Activated T-cell treated with anti-CD3 and anti-CD28 coated beads for 48 hours (primary cell): ENCODE measurements around the gene INCA1.
A peak's percentile ranks its signal among the peaks of the same experiment; 100 is the strongest.

Experiments used
- DNase-seq: peaks from one replicate; pipeline ENCODE4 v3.0.0-alpha.2; 2020; ENCODE audit warnings: low read depth

INCA1 gene

DNA sequence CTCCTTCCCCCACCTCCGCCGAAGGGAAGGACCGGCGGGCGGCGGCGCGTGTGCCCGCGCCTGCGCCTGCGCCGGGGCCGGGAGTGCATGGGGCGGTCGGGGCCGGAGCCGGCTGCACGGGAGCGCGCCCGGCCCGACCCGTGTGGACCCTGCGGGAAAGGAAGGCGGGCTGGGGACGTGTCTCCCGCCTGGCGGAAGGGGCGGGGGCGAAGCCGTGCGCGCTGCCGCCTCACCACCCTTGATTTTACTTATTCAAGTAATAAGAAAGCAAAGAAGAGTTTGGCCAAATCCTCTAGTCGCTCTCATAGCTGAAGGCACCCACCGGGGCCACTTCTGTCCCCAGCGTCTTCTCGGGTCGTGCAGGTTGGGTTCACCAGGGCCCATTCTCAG, 48.4 kb downstream of the INCA1 start:
- DNase-seq, result peak; percentile 83

DNA sequence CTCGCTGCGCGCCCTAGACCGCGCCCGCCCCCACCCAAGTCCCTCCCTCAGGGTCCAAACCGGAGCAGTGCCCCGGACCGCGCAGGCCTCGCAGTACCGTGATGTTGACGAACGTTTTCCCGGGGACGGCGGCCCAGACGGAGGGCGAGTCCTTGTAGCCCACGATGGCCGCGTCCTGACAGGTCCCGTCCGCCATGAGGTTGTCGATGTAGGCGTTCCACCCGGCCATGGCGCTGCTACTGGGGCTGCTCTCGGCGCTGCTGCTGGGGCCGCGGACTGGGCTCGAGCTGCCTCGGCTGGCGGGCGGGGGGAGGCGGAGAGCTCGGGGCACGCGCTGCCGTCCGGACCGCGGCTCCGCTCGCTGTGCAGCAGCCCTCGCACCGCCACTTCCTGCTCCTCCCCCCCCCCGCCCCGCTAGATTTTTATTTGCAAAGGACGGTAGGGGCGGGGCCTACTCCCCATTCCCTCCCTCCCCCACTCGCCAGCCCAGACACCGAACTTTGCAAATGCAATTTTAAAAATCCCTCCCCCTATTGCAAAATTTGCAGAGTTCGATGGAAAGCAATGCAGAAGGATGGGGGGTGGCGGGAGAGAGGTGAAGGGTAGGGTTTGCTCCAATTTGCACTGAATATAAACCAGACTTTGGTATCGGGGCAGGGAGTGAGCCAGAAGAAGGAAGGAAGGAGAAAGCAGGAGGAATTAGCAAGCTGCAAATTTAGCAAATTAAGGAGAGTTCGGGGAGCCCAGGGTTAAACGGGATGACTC, 49.0 kb downstream of the INCA1 start, which contains the start of gene PFN1:
TSS of gene PFN1 (minus strand) at position 365 of the 765 bp plus-strand sequence. CDS start at position 229, 136 bp downstream.
- DNase-seq, result peak; percentile 89

DNA sequence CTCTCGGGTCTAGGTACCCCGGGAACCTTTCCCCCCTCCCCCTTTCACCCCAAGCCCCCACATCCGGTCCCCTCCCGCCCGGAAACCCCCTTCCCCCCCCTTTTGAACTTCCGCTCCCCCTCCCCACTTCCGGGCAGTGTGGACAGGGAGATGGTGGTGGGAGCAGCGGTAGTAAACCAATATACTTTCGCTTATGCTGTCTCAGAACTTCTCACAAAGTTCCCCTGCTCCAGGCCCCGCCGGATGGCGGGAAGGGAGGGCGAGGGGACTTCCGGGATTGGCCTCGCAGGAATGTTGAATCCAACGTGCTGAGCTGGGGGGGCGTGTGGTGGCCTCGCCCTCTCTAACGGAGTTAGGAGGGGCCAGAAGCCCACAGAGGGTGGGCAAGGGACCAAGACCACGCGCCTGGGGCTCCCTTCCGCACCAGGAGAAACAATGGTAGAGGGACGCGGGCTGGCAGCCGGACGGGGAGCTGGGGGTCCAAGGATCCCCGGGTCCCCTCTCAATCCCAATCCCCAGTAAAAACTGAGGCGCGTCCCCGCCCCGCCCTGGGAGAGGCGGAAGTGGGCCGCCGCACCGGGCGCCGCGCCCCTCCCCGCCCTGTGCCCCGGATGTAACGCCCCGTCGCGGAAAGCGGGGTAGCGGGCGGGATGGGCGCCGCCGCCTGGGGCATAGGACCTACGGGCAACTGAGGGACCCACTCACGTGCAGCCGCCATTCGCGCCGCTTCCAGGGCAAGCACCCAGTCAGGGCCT, 49.7 kb downstream of the INCA1 start:
- DNase-seq, result peak; percentile 67

DNA sequence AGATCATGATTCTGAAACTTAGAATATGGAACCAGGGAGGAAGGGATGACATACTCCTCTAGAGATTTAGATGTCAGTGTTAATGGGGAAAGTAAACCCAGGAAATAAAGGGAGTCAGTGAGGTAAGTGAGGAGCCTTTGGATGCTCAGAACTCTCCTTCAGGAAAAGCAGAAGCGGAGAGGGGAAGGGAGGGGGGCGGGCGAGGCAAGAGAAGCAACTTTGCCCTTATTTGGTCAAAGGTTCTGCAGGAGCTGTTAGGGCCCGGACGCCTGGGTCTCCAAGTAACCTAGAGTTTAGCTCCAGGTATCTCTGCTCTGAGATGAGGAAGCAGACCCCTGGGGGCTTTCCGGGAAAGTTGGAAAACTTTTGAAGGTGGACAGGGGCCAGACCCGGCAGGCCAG, 50.3 kb downstream of the INCA1 start:
- DNase-seq, result no peak

DNA sequence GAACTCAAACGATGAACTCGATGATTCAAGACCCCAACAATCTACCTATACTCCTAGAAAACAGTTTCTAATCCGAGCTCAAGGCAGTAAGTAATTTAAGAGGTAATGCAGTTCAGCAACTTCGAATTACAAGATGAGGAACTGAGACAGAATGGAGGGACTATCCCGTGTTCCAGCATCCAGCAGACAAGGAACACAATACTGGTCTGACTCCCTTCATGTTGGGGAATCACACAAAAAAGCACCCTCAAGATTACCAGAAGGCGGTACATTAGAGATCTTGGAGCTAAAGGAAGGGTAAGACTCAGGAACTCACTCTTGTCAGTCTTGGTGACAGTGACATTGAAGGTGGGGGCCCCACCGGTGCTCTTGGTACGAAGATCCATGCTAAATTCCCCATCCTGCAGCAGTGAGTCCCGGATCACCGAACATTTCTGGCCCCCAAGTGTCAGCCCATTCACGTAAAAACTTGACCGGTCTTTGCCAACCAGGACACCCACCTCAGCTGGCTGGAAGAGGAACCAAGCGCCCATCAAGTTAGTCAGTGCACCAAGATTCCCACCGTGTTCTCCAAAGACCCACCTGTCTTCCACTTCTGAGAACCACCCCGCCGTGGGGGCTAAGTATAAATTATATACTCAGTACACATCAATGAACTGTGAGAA, 50.9 kb downstream of the INCA1 start:
- DNase-seq, result no peak

DNA sequence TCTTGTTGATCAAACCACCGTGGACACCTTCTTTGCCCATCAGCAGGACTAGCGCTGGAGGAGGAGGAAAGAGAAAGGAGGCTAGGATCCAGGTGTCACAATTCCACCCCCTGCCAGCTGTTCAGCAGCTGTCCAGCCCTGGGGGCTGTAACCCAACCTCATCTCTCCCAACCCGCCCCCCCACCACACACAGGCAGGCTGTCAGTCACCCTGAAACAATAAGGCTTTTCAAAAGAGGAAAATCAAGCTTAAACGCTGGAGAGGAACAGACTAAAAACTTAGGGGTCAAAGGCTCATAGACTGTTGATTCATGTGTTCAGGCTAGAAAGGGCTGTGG, 51.4 kb downstream of the INCA1 start:
- no peak for DNase-seq

DNA sequence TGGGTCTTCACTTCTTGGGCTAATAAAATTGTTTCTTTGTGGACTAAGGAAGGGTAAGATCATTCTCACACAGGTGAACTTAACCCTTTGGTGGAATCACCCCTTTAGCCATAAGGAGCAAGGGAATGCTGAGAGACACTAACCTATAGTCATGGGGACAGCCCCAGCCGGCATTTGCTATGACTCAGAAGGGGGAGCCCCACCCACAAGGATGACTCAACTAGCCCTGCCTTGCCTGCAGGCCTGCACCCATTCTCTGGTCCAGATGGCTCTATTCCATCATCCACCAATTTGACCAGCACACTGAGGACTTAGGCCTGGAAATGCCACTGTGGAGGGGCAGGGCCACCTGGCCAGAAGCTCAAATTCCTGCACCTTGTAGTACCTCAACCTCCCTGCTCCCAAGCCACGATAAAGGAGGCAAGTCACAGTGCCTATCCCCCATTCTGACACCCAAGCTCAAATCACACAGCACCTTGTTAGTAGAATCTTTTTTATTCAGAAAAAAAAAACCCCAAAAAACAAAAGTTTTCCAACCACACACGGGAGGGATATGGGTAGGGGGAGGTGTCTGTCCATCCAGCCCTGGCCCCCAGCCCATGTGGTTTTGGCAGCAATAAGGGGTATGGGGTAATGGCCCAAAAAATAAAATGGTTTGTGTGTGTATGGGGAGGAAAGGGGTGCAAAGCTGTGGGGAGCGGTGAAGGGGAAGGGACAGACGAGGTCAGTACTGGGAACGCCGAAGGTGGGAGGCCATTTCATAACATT, 52.0 kb downstream of the INCA1 start:
- peak; percentile 80 for DNase-seq

DNA sequence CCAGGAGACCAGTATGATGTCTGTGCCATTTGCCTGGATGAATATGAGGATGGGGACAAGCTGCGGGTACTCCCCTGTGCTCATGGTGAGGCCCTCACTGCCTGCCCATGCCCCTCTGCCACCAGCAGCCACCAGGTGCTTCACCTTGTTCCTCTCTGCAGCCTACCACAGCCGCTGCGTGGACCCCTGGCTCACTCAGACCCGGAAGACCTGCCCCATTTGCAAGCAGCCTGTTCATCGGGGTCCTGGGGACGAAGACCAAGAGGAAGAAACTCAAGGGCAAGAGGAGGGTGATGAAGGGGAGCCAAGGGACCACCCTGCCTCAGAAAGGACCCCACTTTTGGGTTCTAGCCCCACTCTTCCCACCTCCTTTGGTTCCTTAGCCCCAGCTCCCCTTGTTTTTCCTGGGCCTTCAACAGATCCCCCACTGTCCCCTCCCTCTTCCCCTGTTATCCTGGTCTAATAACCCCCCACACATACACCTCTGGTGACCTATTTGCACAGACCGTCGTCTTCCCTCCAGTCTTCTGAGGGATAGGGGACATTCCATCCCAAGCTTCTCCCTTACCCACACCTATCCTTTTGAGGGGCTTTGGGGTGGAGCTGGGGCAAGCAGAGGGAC, 52.7 kb downstream of the INCA1 start:
- DNase-seq, result peak; percentile 44

DNA sequence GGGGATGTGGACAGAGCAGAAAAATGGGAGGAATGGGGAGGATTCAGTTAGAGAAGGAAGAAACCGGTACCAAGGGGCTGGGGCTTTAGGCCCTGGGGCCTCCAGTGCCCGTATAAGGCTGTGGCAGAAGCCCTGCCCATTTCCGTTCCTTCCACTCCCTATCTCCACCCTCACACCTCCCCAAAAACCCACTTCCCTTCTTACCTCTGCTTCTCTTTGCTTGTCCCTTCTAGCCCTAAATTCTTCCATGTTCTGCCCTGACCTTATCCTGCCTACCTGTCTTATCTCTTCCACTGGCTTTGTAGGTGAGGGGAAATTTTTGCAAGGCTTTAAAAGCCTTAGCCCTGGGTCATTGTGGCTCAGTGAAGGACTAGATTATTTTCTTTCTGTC, 53.2 kb downstream of the INCA1 start:
- peak; percentile 42 for DNase-seq

DNA sequence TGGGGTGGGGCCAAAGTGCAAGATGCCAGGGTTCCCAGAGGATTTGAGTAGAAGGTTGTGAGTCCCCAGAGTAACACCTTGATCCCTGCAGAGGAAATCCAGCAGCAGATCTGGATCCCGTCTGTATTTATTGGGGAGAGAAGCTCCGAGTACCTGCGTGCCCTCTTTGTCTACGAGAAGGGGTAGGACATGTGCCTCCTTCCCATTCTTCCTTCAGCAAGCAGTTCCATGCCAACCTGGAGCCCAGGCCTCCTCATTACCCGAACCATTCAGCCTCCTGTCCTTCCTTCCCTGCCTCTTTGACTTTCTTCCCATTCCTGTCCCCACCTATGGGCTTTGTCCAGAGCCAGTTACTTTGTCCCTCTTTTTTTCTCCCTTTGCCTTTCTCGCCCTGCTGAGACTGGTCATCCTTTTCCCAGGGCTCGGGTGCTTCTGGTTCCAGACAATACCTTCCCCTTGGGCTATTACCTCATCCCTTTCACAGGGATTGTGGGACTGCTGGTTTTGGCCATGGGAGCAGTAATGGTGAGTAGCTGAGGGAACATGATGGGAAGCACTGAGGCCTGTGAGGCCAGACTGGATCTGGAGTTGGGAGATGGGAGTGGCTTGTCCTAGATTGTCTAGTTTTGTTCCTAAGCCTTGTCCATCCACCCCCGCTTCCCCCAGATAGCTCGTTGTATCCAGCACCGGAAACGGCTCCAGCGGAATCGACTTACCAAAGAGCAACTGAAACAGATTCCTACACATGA, 54.4 kb downstream of the INCA1 start:
- DNase-seq, result no peak

DNA sequence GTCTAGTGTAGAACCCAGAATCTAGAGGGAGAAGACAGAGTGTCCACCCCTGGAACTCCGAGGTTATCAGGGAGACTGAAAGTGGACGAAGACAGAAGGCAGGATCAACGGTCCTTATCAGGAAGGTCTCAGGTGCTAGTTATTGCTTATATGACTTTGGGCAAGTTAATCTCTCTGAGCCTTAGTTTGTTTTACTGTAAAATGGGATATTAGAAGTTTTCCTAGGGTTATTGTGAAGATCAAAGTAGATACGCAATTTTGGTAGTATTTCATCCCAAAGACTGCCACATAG, 56.1 kb downstream of the INCA1 start:
- no peak for DNase-seq

DNA sequence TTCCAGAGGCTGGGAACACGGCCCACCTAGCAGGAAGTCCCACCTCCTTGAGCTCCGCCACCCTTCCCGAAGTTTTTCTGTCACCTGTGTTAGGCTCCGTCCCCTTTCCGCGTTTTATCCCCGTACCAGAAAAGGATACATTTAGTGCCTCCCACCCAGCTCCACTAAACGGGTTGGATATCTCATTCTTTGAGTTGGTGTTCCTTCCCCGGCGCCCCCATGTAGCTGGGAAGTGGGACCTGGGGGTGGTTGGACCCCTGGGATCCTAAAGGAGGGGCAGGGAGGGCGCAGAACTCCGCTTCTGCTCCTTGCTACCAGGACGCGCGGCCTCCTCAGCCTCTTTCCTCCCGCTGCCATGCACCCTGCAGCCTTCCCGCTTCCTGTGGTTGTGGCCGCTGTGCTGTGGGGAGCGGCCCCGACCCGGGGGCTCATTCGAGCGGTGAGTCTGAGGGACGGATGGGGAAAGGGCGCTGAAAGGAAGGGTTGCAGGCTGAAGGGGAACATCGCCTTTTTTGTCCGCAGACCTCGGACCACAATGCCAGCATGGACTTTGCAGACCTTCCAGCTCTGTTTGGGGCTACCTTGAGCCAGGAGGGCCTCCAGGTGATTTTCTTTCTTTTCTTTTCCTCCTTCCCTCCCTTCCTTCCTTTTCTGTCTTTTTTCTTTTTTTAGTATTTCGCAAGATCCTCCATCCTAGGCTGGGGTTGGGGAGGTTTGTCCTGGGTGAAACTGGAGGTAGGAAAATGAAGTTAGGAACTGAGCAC, 56.6 kb downstream of the INCA1 start:
- peak; percentile 43 for DNase-seq

DNA sequence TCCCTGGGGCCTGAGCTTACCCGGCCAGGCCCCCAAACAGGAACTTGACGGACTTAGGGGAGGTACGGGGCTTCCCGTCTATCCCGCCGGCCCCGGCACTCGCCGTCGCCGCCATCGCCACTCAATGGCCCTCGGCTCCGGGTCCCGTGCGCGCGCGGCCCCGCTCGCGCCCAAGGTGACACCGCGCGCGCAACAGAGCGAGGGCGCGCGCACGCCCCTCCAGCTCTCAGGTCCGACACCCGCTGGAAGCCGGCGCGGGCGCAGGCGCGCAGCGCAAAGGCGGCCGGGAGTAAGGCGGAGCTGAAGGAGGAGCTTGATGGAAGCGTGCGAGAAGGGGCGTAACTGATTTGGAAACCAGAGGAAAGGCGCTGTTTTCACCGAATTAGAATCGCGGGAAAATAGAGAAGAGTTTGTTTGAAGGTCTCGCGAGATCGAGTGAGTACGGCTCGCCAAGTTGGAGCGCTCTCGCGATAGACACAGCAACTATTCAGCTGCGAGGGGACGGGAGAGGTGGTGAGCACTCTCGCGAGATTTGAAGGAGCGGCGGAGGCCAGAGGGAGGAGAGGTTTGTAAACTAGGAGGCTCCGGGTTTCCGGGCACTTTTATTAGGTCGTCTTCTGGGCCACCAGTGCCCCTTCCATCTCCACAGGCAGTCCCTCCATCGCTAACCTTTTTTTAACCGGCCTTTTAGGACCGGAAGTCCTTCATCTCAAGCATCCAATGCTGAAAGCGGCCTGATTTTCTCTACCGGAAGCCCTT, 57.3 kb downstream of the INCA1 start, which contains the start of the genes RNF167 and SLC25A11:
TSS of gene RNF167 (plus strand) at position 473 of the 759 bp plus-strand sequence. CDS start 642 bp downstream, outside the sequence.
TSS of gene SLC25A11 (minus strand) at position 251 of the 759 bp plus-strand sequence. CDS start at position 115, 136 bp downstream.
- peak; percentile 97 for DNase-seq

DNA sequence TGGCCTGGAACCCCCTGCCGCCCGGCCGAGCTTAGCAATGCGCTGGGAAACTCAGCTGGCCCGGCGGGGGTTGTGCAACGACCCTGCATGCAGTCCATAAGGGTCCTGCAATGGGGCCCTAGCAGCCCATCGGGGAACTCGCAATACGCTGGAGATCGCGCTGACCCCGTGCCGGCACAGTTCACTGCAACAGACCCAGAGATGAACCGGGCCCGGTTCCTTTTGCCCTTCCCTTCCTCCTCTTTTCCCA, 57.9 kb downstream of the INCA1 start:
- DNase-seq, result no peak

DNA sequence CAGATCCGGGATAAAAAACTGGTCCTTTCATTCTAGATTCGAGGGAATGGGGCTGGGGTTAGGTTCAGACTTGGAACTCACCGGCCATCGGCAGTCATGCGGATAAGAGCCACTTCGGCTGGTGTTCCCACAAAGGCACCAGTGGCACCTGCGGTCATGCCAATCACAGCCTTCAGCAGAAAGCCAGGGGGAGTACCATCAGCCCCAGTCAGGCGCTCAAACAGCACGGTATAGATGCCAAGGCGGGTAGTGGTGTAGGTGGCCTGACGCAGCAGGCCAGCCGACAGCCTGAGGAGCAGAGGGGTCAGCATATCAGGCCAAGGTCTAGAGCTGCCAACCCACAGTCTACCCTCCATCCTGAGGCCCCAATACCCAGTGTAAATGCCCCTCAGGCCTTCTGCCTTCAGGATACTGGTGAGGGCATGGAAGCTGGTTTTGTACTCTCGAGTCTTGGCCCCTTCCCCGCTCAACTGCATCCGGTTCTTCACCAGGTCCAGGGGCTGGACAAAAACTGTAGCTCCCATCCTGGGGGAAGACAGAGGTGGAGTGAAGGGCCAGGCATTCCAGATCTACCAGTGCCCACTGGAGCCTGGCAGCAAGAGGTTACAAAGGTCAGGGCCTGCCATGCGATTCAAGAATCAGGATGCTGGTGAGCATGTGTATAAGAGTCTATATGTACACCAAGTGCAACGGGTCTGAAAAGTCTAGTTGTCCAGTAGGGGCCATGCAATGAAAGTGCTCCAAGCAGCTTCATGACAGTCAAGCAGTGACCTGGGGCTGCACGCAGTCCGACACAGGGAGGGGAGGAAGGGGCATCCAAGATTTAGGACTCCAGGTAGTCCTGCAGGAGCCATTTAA, 58.4 kb downstream of the INCA1 start:
- no peak for DNase-seq
